Posterior vena cava (tissue), 2 donors: ENCODE data around the gene SLC9B2. TPM values are rescaled to one million over a fixed set of nuclear protein-coding genes. Genes with fewer than 3 reads are reported as not detected.
A peak's percentile ranks its signal among the peaks of the same experiment; 100 is the strongest.

ENCODE experiments used
- DNase-seq: peaks from one replicate; pipeline ENCODE4 v3.0.0-alpha.2; 2020; ENCODE audit warnings: low spot score
- intact Hi-C, 2 donors: fragments of 100-400 bp; cut with DNase I; formaldehyde crosslinking; loops; one replicate each; pipeline versions ENCODE4 v1.14.1 to v1.14.2; 2022 to 2023
- total RNA-seq, 2 donors: library from RNA; stranded (reverse); fragmentation: NEBNext Ultra II Directional; extraction: Animal tissue kit (Norgen Biotek cat#: 25700); gene quantifications; one replicate each; pipeline ENCODE4 v1.2.1, GENCODE V29; 2021
- donor health status: DM: yes; HTN: yes; CAD: no.
- donor health status: DM: yes; HTN: yes; CAD: no.

Gene SLC9B2
- total RNA-seq, 2 donors from 2014 or later = 14.6 to 18.7 TPM

DNA sequence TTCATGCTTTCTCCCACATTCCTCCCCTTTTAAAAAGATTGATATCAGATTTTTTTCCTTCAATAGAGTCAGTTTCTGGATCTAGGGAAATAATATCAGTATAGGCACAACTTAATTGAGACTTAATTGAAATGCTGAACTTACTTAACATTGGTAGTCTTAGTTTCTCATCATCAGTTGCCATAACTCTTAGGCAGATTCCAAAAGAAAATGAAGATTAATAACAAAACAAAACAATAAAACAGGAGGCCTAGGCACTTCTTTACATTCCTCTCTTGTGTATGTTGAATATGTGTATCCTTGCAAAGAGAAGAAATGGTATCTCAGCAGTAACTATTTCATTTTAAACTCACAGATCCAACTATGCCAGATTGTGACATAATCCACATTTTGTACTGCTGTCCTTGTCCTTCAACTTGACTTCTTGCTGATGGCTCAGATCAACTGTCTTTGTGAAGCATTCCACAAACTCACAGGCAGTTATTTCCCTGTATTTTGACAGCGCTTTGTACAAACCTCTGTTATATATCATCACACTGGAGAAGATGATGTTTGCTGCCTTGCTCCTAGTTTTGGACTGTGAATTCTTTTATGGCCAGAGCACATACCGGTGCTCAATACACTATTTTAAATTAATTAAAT, 9.1 kb upstream of the SLC9B2 start:
- intact Hi-C loops = no loop called here
- no peak for DNase-seq

DNA sequence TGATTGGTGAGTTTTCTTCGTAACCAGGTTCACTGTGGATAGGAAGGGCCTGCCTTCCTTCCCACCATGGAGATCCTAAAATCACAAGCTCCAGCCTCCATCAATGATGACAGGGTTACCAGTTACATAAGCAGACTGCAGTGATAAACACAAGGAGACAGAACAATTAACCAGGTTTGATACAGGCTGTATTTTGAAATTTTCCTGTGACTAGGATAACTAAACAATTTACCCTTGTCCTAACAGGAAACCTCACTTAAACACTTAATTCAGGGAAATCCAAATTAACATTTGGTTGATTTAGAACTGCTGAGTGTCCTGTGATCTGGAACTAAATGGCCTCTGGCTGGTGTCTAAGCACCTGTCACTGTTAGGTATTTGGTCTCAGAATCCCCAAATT, 3.1 kb upstream of the SLC9B2 start:
- intact Hi-C loops = loop anchor here in 1 of 2 donors (10.0 kb wide), 1 partner anchor 55 kb away; no protein-coding TSS in a partner anchor
- no peak for DNase-seq

DNA sequence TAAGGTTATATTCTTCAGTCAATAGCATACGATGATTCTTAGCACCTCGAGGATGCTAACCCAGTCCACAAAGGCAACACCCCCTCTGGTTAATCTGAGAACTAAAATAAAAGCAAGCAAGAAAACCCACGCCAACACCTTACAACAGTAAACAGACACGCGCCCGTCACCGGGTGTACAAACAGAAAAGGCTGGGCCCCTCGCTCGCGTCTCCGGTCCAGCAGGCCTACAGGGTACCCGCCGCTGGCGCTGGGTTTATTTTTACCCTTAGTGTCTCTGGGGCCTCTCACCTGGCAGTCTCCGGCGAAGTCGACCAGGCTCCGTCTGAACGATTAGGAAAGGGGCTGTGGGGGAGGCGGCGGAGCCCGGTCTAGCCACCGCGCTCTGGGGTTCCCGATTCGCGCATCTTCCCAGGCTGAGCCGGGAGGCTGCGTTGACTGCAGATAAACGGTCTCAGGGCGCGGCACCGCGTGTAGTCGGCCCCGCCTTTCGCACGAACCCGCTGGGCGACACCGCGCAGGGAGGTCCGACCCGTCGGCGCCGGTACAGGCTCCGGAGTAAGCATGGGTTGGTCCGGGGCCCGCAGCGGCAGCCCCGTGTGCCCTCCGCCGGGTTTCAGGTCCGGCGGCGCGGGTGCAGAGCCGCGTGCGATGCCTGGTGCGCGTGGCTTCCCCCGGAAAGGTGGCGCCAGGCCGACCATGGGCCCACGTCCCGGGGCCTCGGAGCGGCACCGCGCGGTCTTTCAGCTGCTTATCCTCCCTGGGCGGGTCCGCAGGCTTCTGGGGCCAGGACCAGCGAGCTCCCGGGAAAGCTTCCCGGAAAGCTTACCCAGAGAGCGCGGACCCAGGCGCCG, 441 bp downstream of the SLC9B2 start:
- intact Hi-C loops = loop anchor here in 1 of 2 donors (10.0 kb wide), 1 partner anchor 51 kb away; no protein-coding TSS in a partner anchor
- DNase-seq = peak; percentile 94

DNA sequence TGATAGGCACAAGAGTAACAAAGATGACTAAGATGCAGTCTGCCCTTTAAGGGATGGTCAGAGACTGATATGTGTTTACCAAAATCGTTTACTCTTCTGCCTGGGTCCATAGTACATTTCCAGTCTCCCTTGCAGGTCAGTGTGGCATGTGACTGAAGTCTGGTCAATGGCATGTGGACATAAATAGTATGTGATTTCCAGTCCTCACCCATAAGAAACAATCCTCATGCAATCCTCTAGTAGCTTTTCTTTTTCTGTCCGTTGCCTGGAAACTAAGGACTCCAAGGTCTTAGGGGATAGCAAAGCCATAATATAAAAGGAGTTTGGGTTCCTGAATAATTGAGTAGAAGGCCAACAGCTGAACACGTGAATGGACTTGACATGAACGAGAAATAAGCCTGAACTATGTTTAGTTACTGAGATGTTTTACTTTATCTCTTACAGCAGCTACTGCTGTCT, 1.1 kb downstream of the SLC9B2 start:
- intact Hi-C loops = loop anchor here in 1 of 2 donors (10.0 kb wide), 1 partner anchor 51 kb away; no protein-coding TSS in a partner anchor
- no peak for DNase-seq

DNA sequence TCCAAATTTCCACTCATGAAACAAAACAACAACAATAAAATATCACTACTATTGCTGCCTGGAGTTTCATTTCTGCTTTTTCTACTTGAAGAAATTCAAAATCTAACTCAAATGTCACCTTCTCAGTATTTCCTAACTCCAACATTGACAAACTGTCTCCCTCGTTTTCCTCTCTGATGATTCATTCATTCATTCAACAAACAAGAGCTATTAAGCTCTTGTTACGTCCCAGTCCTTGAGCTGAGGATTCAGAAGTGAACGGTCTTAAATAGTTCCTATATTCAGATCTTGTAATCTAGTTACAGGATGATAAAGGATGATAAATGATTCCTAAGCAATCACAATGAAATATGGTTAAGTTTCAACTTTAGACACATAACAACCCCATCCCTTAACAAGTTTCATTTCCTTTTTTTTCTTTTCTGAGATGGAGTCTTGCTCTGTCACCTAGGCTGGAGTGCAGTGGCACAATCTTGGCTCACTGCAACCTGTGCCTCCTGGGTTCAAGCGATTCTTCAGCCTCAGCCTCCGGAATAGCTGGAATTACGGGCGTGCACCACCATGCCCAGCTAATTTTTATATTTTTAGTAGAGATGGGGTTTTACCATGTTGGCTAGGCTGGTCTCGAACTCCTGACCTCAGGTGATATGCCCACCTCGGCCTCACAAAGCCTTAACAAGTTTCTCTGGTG, 1.7 kb downstream of the SLC9B2 start:
- intact Hi-C loops = loop anchor here in 1 of 2 donors (10.0 kb wide), 1 partner anchor 50 kb away; no protein-coding TSS in a partner anchor
- DNase-seq = no peak

DNA sequence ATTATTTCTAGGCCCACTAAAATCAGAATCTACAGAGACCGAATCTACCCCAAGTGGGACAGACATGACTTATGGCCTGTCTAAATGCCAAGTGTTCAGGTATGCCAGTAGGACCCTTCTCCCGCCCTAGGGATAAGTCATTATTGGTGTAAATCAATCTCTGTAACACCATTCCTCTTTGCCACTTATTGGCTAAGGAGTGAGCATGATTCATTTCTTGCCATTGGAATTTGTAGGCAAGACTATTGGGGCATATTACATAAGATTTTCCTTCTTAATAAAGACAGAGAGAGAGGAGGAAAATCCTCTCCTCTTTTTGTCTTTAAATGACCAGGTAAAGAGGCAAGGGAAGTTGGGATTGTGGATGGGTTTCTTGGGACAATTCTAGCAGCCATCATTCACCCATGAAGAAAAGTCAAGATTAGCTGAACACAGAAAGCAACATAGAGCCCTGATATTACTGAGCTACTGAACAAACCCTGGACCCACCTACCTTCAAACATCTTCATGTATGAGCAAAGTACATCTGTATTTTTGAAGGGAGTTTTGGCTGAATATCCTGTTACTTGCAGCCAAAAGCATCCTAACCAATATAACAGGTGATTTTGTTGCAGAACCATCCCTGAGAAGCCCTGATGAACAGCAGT, 2.6 kb downstream of the SLC9B2 start:
- no peak for DNase-seq
- intact Hi-C loops = loop anchor here in 1 of 2 donors (10.0 kb wide), 1 partner anchor 49 kb away; no protein-coding TSS in a partner anchor

DNA sequence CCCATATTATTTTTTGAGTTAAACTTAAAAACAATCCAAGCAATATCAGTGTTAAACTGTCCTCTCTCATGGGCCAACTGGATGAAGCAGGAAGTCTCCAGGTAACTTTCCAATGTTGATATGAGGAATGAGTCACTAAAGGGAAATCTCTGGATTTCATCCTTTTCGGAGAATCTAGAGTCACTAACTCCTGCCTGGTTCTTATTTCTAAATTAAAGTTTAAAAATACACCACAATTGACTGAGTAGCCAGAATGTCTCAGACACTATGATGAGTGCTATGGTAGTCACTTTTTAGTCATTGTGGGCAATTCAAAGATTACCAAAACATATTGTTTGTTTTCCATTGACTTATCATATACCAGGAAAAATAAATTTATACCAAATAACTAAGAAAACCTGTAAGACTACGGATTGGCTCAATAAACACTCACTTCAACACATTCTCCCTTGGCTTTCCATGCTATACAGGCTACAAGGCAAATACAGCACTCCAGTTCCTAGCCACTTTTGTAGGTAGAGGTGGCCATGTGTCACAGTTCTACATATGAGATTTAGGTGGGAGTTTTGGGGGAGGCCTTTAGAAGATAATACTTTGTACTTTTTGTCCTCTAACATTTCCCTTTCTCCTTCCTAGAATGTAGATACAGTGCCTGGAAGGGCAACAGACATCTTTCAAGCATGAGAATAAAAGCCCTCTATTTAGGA, 8.6 kb downstream of the SLC9B2 start:
- intact Hi-C loops = no loop called here
- DNase-seq = no peak

DNA sequence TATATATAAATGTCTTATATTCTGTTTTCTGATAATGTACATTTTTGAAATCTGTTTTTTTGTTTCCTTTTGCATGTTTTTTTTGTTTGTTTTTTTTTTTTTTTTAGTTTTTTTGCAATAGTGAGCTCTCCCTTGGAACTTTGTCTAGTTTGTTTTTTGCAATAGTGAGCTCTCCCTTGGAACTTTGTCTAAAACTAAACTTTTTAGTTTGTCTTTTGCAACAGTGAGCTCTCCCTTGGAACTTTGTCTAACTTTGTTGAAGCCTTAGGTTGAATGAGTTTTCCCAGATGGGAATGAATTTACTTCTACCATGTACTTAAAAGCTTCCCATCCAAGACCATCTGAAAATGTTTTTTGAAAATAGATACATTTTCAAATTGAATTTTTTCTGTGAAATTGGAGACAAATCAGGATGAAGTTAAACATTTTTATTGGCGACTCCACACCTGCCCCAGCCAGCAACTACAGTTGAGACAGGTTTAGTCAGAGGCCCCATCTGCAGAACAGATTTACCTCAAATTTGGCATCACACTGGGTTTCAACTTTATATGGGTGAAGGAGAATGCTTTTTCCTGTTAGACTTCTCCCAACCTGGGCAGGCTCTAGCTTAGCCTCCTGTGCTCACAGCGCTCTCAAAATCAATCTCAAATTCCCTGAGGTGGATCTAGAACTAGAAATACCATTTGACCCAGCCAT, 16.0 kb downstream of the SLC9B2 start:
- no peak for DNase-seq
- intact Hi-C loops = no loop called here

DNA sequence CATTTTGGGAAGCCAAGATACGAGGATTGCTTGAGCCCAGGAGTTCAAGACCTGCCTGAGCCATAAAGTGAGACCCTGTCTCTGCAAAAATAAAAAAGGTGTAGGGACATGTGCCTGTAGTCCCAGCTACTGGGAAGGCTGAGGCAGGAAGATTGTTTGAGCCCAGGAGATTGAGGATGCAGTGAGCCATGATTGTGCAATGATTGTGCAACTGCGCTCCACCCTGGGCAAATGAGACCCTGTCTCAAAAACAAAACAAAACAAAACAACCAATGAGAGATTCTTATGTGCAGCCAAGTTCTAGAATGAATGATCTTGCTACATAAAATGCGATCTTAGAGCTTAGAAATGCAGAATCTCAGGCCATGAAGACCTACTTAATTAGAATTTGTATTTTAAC, 22.5 kb downstream of the SLC9B2 start:
- DNase-seq = no peak

DNA sequence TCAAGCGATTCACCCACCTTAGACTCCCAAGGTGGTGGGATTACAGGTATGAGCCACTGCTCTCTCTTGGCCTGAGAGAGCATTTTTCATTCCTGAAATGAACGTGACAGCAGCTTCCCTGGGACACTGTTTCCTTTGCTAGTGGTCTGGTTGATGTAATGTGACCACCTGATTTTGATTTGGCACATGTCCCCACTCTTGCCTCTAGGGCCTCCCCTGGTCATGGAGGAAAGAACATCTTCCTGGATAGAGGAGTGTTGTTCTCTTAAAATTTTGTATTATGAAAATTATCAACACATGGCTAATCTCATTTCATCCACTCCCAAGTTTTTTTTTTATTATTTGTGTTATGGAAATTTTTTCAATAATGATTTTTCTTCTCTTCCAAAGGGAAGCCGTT, 23.8 kb downstream of the SLC9B2 start:
- intact Hi-C loops = no loop called here
- DNase-seq = no peak

More for the DNA sequence above, 22.5 kb downstream of the SLC9B2 start:
- intact Hi-C loops = no loop called here

DNA sequence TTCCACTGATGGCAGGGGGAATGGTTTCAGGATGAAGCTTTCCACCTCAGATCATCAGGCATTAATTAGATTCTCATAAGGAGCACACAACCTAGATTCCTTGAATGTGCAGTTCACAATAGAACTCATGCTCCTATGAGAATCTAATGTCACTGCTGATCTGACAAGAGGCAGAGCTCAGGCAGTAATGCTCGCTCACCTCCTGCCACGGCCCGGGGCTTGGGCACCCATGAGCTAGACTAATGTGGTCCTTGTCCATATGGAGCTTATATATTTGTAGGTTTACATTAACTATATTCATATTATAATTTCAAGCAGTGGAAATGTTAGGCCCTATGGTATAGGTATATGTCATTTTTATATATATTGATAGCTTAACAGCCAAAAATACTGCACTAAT, 24.4 kb downstream of the SLC9B2 start:
- DNase-seq = no peak
- intact Hi-C loops = no loop called here

DNA sequence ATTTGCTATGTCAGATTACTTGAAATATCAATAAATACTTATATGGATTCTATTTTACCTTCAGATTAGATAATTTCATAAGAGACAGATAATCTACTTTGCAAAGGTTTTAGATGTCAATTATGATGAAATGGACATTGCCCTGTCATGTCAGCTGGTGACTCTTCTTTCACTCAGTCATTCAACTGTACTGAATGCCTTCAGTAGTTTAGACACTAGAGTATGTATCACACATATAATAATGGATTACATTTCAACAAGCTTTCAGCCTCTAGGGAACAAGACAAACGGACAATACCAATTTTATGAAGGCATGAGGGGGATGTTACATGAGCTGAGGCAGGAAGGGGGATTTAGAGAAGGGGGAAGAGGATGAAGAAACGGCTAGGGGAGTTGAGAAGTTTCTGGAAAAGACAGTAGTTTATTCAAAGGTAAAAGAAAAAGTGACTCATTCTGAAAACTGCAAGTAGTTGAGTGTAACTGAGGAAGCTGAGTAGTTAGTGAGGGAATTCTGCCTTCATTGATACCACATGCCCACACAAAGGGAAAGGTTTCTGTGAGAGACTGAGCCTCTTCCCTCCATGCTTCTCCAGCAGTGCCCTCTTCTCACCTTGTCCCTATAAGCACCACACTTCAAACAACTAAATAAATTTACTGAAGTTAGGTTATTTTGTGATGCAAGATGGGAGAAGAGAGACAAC, 25.7 kb downstream of the SLC9B2 start:
- DNase-seq = no peak
- intact Hi-C loops = no loop called here

DNA sequence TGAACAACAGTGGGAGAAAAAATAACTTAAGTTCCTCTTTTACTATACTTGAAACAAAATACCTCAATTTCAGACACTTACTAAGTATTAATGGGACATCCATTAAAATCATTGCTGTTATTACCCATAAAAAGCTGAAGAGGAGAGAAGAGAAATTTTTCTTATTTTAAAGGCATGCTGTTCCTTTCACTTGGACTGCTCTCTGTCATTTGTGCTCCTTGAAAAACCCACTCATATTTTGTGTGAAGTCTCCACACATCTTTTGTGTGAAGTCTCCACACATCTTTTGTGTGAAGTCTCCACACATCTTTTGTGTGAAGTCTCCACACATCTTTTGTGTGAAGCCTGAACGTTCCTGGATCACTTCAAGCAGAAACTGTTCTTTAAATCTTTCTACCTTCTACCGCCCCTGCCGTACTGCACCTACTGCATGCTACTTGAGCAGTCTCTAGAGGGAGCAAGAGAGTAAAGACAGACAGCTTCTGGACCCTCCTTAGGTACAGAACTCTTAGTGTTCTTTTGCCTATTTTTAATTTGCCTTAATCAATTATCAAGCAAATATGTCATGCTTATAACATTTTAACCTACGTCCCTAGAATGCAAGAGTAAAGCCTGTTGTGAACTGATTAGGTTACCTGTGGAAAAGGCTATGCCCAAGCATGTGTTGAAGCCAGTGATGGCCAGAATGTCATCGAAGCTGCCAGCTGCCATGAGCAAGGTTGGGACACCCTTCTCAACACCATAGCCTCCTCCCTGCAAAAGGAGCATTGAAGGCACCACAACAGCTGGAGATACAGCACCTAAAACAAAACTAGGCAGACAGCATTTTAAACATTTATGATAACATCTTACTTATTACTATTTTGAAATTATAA, 29.9 kb downstream of the SLC9B2 start:
- intact Hi-C loops = loop anchor here in 1 of 2 donors (10.0 kb wide), 1 partner anchor 58 kb away; no protein-coding TSS in a partner anchor

DNA sequence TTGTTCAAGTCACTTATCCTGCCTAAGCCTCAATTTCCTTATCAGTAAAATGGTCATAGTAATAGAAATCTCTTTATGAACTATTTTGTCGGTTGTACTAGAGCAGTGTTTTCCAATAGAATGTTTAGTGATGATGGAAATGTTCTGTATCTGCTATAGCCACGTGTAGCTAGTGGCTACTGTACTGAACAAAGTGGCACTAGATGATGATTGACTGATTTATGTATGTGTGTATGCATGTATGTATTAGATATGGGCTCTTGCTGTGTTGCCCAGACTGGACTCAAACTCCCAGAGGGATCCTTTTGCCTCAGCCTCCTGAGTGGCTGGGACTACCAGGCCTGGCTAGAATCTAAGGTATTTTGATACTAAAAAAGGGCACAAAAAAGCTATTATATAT, 32.4 kb downstream of the SLC9B2 start:
- DNase-seq = no peak
- intact Hi-C loops = loop anchor here in 1 of 2 donors (10.0 kb wide), 1 partner anchor 61 kb away; no protein-coding TSS in a partner anchor

More for the DNA sequence above, 29.9 kb downstream of the SLC9B2 start:
- no peak for DNase-seq

DNA sequence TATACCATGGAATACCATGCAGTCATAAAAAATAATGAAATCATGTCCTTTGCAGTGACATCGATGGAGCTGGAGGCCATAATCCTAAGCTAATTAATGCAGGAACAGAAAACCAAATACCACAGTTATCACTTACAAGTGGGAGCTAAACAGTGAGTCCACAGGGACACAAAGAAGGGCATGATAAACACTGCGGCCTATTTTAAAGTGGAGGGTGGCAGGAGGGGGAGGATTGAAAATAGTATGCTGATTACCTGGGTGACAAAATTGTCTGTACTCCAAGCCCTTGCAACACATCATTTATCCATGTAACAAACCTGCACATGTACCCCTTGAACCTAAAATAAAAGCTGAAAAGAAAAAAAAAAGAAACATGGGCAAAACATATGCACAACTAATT, 40.4 kb downstream of the SLC9B2 start:
- intact Hi-C loops = no loop called here
- DNase-seq = no peak

DNA sequence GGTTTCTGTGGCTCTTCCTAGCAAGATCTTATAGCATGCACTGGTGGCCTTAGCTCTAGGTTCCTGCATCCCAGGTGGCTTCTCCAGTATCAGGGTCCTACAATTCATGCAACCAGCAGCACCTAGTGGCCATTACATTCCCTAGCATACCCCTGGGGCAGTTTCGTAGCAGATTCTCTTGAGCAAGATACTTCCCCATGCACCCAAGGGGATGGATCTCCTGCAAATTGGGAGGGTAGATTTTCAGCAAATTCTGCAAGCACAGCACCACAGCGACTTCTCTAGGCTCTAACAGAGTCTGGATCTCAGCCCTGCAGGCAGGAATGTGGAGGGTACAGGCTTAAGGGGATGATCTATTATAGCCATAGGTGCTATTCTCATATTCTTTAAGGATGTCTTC, 44.0 kb downstream of the SLC9B2 start:
- intact Hi-C loops = no loop called here
- no peak for DNase-seq
